ENCODE measurements around the gene NAA25. TPM values are rescaled to one million over a fixed set of nuclear protein-coding genes. Genes with fewer than 3 reads are reported as not detected.

The NAA25 gene
- total and polyA plus RNA-seq, 9 of the 15 experiments (the other 6 are each of a cell fraction or from before 2014, with no cell fraction given), result 26.6 to 59.6 (median 48.9) TPM

GRCh38 chr12:112112409-112113133 is 4.0 kb upstream of the NAA25 start:
- Histone ChIP-seq H3K36me3 (ENCODE audit: control insufficient read depth, insufficient read depth, low read length) (no peaks in the 10 kb centered on the region), H3K27ac (ENCODE audit: extremely low read depth, low read depth, low read length) (no peak overlapping the region), H3K9me3 (replicated peaks; ENCODE audit: control insufficient read depth, insufficient read depth, low read depth, low read length) (no peaks in the 10 kb centered on the region), H3K79me2 (ENCODE audit: control insufficient read depth, insufficient read depth, low read length) (peaks cover 15% of the 10 kb centered on the region), H3K4me1 (replicated peaks in 1 of 2; ENCODE audit: control insufficient read depth in 2 of 2, insufficient read depth in 2 of 2, low read length in 2 of 2) (peaks cover 34 to 43% of the 10 kb centered on the region in 2 experiments), H3K9ac (ENCODE audit: insufficient read depth in 1 of 2, low read depth in 2 of 2, low read length in 2 of 2) (no peak overlapping the region), H2AFZ (ENCODE audit: low read depth, low read length) (no peak overlapping the region), H3K27me3 (ENCODE audit: control insufficient read depth in 2 of 2, insufficient read depth in 2 of 2, low read length in 2 of 2) (no peaks in the 10 kb centered on the region), H3K9me1 (ENCODE audit: control insufficient read depth, insufficient read depth, low read length) (no peaks in the 10 kb centered on the region), H4K20me1 (replicated peaks; ENCODE audit: control insufficient read depth, insufficient read depth, low read length) (0 out of 2 replicates have a peak, but pooled peaks cover 2% of the 10 kb centered on the region), H3K4me3 (no peak overlapping the region), H3K4me2 (ENCODE audit: insufficient read depth, low read length) (no peak overlapping the region)
- ChIA-PET CTCF (ENCODE audit: low intra/inter-chr PET ratio) (interaction anchor here (0.6 kb wide), 1 partner anchor 918 kb away, joined by 3 read pairs; no protein-coding TSS in a partner anchor), POLR2A (interaction anchor here (0.7 to 1.4 kb wide), 2 partner anchors 10 to 14 kb away, joined by 3 read pairs; no protein-coding TSS in a partner anchor)
- intact Hi-C loops (cut with micrococcal nuclease) (loop anchor here (10.0 kb wide), 1 partner anchor 272 kb away; the partner anchor contains the start of gene HECTD4), in situ Hi-C loops (cut with MboI) (no loop called here)
- TF ChIP-seq BRCA1 (IDR thresholded peaks at IDR 0.05) (no peak), BRCA1 (CRISPR knock-in tag; IDR thresholded peaks at IDR 0.05) (0 out of 2 replicates have a peak, but pooled peaks have one; percentile 35), RBM25 (IDR thresholded peaks at IDR 0.05; ENCODE audit: low read depth, low read length, severe bottlenecking) (no peak), XRCC5 (IDR thresholded peaks at IDR 0.05; ENCODE audit: low read depth, low read length) (no peak), ATF3 (IDR thresholded peaks at IDR 0.05) (peak; percentile 17; the same call in 1 of the 2 replicates), ATF3 (CRISPR knock-in tag; conservative IDR thresholded peaks at IDR 0.05) (no peak), RFX5 (IDR thresholded peaks at IDR 0.05; ENCODE audit: low read depth, low read length) (no peak), RBM14 (IDR thresholded peaks at IDR 0.05; ENCODE audit: borderline replicate concordance, insufficient read depth, low read depth, low read length) (no peak), ZKSCAN8 (CRISPR knock-in tag; IDR thresholded peaks at IDR 0.05) (peak; percentile 88; the same call in 1 of the 2 replicates)
- 75% methylated on average over 6 of the region's 6 CpGs for WGBS (ENCODE audit: insufficient coverage, low coverage, missing lambda C conversion rate)
- FAIRE-seq (no peak), ATAC-seq (no peak), DNase-seq (ENCODE audit: extremely low read depth in 1 of 4, low spot score in 3 of 4) (no peak)
- no TSS peak for BruUV-seq (replicated peaks)
